Measurements from ENCODE around the gene PATL2.
"Not testable (repeated sequence)": the region's sequence is repeated elsewhere in the genome, so short reads cannot be mapped to it uniquely, and the experiment has no call there.

The PATL2 gene

GRCh38 chr15:44727485-44728231 lies 16.5 kb upstream of the PATL2 start:
- Histone ChIP-seq H3K27ac (no peak overlapping the region), H3K36me3 (no peaks in the 10 kb centered on the region), H3K4me3 (ENCODE audit: low read depth, low read length) (no peak overlapping the region), H3K27me3 (ENCODE audit: insufficient read depth, low read depth, severe bottlenecking) (no peaks in the 10 kb centered on the region), H3K9me3 (ENCODE audit: severe bottlenecking) (no peaks in the 10 kb centered on the region)
- no peak for TF ChIP-seq CTCF (IDR thresholded peaks at IDR 0.05; ENCODE audit: low read depth, low read length)
- no peak for DNase-seq

- DNase-seq: no peak
- no peaks in the 10 kb centered on the region for H3K9me3 ChIP-seq (ENCODE audit: severe bottlenecking)
- no peak overlapping the region for H3K27ac ChIP-seq
- no peak overlapping the region for H3K4me3 ChIP-seq (ENCODE audit: low read depth, low read length)
- no peaks in the 10 kb centered on the region for H3K27me3 ChIP-seq (ENCODE audit: insufficient read depth, low read depth, severe bottlenecking)
- no peak for TF ChIP-seq CTCF (IDR thresholded peaks at IDR 0.05; ENCODE audit: low read depth, low read length)
- no peaks in the 10 kb centered on the region for H3K36me3 ChIP-seq
Measured at GRCh38 chr15:44726568-44727484, 15.7 kb upstream of the PATL2 start.

- DNase-seq: no peak
- no peak for TF ChIP-seq CTCF (IDR thresholded peaks at IDR 0.05; ENCODE audit: low read depth, low read length)
- no peaks in the 10 kb centered on the region for H3K9me3 ChIP-seq (ENCODE audit: severe bottlenecking)
- H3K4me3 ChIP-seq (ENCODE audit: low read depth, low read length): no peak overlapping the region
- H3K27me3 ChIP-seq (ENCODE audit: insufficient read depth, low read depth, severe bottlenecking): no peaks in the 10 kb centered on the region
- H3K27ac ChIP-seq: no peak overlapping the region
- H3K36me3 ChIP-seq: no peaks in the 10 kb centered on the region
Measured at GRCh38 chr15:44726136-44726535, 15.0 kb upstream of the PATL2 start.

- Histone ChIP-seq H3K27ac (no peak overlapping the region), H3K9me3 (ENCODE audit: severe bottlenecking) (no peaks in the 10 kb centered on the region), H3K4me3 (ENCODE audit: low read depth, low read length) (no peak overlapping the region), H3K27me3 (ENCODE audit: insufficient read depth, low read depth, severe bottlenecking) (no peaks in the 10 kb centered on the region), H3K36me3 (peaks cover 8% of the 10 kb centered on the region)
- no peak for DNase-seq
- no peak for TF ChIP-seq CTCF (IDR thresholded peaks at IDR 0.05; ENCODE audit: low read depth, low read length)
Measured at GRCh38 chr15:44722011-44722410, 10.9 kb upstream of the PATL2 start.

- Histone ChIP-seq H3K9me3 (ENCODE audit: severe bottlenecking) (no peaks in the 10 kb centered on the region), H3K27ac (no peak overlapping the region), H3K4me3 (ENCODE audit: low read depth, low read length) (no peak overlapping the region), H3K36me3 (peaks cover 19% of the 10 kb centered on the region), H3K27me3 (ENCODE audit: insufficient read depth, low read depth, severe bottlenecking) (no peaks in the 10 kb centered on the region)
- no peak for TF ChIP-seq CTCF (IDR thresholded peaks at IDR 0.05; ENCODE audit: low read depth, low read length)
- no peak for DNase-seq
Measured at GRCh38 chr15:44720460-44721176, 9.5 kb upstream of the PATL2 start.

GRCh38 chr15:44720000-44720435 lies 8.9 kb upstream of the PATL2 start:
- peaks cover 23% of the 10 kb centered on the region for H3K36me3 ChIP-seq
- H3K4me3 ChIP-seq (ENCODE audit: low read depth, low read length); DNase-seq; H3K27ac ChIP-seq; H3K9me3 ChIP-seq (ENCODE audit: severe bottlenecking); H3K27me3 ChIP-seq (ENCODE audit: insufficient read depth, low read depth, severe bottlenecking): not testable (repeated sequence)
